NCI-H226 (cell line): ENCODE measurements around the gene LMBR1L.
"Not testable (repeated sequence)": the region's sequence is repeated elsewhere in the genome, so short reads cannot be mapped to it uniquely, and the experiment has no call there.

ENCODE experiments used
- DNase-seq: peaks from one replicate; pipeline ENCODE4 v3.0.0-alpha.2; 2015

LMBR1L gene, protein sequence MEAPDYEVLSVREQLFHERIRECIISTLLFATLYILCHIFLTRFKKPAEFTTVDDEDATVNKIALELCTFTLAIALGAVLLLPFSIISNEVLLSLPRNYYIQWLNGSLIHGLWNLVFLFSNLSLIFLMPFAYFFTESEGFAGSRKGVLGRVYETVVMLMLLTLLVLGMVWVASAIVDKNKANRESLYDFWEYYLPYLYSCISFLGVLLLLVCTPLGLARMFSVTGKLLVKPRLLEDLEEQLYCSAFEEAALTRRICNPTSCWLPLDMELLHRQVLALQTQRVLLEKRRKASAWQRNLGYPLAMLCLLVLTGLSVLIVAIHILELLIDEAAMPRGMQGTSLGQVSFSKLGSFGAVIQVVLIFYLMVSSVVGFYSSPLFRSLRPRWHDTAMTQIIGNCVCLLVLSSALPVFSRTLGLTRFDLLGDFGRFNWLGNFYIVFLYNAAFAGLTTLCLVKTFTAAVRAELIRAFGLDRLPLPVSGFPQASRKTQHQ

DNA sequence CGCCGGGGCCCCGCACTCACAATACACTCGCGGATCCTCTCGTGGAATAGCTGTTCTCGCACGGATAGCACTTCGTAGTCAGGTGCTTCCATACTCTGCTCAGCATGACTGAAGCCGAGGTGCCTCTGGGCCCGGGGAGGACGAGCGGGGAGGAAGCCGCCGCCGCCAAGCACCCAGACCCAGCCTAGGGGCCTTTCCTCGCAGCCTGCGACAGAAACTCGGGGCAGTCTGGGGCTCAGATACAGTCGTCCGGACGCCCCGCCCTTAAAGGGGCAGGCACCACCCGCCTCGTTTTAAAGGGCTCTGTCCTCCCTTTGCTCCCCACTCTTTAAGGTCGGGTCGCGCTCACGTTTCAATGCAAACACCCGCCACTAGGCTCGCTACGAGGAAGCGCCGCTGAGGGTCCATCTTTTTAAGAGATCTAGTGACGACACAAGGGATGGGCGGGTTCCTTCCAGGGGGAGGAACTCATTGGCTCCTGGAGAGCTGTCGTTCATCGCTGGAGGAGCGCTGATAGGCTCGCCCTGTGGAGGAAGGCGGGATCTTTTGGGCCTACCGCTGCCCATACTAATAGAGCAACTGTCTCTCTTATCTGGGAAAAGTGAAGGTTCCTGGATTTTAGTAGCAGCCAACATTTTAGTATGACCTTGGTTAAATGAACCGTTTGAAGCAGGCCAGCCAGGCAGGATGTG is at the start of gene LMBR1L:
TSS of gene LMBR1L (minus strand) at position 384 of the 692 bp plus-strand sequence. CDS start at position 92, 292 bp downstream.
- DNase-seq = peak; percentile 95

DNA sequence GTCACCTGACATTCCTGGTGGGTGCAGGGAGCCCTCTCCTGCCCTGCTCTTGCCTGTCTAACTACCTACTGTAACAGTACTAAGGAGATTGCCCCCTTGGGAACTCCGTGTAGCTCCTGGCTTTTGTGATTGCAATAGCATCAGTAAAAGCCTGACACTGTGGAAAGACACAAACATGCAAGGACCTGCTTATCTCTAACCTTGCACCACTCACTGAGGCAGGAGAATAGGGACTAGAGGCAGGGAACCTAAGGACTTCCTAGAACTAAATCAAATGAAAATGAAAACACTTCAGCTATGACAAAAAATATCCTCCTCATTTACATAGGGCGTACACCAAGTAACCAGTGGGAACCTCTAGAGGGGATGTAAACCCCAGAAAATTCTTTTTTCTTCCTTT is 49.8 kb upstream of the LMBR1L start:
- DNase-seq = no peak

DNA sequence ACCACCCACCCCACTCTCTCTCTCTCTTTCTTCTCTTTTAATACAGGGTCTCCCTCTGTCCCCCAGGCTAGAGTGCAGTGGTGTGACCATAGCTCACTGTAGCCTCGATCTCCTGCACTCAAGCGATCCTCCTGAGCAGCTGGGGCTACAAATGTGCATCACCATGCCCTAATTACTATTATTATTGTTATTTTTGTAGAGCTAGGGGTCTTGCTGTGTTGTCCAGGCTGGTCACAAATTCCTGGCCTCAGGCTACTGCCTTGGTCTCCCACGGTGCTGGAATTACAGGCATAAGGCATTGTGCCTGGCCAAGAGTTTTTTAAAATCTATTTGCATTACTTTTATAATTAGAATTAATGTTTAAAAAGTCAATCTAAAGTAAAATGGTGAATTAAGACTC is 43.6 kb upstream of the LMBR1L start:
- DNase-seq = no peak

DNA sequence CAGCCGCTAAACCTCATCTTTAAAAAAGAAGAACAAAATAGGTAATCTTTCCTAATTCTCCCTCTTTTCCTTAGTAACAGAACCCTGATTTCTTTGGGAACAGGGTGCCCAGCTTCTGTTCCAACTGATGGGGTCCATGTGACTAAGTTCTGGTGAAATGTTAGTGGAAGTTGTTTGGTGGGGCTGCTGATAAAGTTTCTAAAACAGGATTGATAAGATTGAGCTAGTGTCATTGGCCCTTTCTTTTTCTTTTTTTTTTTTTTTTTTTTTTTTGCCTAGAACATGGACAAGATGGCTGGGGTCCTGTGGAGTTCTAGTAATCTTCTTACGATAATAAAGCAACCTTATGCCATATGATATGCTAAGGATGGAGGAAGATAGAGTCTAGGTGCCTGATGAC is 36.7 kb upstream of the LMBR1L start:
- no peak for DNase-seq

DNA sequence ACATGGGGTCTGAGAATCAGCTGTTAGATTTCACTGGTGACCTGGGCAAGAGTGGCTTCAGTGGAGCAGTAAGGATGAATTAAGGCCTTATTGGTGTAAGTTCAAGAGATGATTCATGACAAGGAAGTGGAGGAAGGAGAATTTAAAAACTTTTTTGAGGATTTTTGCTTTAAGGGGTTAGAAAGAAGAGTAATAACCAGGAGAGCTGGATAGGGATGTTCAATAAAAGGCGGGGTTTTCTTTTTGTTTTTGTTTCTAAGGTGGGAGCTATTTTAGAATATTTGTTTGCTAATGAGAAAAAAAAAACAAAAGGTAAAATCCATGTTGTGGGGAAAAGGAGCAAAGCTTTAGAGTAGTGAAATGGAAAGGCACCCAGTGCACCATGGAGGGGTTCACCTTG is 35.8 kb upstream of the LMBR1L start:
- DNase-seq = no peak

DNA sequence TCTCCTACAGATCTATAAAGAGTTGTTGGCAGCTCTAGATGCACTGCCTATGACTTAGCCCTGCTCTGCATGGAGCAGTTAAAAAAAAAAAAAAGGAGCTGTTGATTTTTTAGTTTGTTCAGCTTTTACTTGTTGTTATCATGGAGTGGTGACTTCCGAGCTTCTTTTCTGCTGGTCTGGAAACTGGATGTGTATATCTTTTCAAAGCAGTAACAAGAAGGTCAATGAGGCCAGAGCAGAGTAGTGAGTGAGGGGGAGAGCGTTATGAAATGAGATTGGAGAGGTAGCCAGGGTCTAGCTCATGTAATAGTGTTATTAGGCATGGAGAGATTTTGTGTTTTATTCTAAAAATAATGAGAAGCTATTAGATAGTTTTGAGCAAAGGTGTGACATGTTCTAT is 33.7 kb upstream of the LMBR1L start:
- DNase-seq = no peak

DNA sequence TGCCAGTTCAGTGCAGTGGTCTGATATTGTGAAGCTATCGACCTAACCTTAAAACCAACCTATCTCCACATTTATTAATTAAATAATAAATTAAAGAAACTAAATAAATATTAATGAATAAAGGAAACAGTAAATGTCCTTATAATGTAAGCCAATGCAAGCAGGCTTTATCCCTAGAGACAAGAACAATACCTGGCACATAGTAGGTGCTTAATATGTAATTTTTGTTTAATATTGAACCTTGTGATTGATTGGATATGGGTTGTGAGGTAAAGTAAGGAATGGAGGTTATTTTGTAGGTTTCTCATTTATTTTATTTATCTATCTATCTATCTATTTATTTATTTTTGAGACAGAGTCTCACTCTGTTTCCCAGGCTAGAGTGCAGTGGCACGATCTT is 28.4 kb upstream of the LMBR1L start:
- no peak for DNase-seq

DNA sequence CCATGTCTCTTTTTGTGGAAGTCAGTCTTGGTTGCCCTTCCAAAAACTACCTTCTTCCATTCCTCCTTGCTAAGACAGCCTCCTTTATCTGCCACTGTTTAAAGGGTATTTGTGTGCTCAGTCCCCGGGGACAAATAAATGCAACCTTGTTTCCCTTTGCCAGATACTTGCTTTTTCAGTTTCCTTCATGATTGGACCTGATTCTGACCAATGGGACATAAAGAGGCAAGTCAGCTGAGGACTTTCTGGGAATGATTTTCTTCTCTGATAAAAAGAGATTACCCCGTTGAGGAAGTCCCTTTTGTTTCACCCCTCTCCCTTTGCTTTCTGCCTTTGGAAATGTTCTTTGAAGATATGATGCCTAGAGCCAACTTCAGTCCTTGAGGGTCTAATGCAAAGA is 27.9 kb upstream of the LMBR1L start:
- no peak for DNase-seq

DNA sequence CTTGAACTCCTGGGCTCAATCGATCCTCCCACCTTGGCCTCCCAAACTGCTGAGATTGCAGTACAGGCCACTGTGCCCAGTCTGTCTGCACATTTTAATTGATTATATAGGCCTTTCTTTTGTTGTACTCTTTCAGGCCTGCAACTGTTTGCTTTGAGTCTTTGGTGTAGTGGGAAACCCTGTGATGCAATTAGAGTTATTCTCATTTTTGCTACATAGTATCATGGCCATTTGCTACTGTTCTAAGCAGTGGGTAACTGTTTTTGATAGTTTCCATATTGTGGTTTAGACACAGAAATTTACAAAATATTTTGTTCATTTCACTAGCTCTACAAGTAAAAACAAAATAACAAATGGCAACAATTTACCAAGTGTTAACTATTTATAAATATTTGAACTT is 26.8 kb upstream of the LMBR1L start:
- DNase-seq = no peak

DNA sequence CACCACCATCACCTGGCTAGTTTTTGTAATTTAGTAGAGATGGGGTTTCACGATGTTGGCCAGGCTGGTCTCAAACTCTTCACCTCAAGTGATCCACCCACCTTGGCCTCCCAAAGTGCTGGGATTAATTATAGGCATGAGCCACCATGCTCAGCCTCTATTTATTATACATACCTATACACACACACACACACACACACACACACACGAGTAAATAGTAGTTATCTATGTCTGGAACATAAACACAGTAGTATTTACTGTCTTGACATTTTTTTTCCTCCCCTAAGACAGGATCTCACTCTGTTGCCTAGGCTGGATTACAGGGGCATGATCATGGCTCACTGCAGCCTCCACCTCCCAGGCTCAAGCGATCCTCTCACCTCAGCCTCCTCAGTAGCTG is 26.4 kb upstream of the LMBR1L start:
- not testable (repeated sequence) for DNase-seq

DNA sequence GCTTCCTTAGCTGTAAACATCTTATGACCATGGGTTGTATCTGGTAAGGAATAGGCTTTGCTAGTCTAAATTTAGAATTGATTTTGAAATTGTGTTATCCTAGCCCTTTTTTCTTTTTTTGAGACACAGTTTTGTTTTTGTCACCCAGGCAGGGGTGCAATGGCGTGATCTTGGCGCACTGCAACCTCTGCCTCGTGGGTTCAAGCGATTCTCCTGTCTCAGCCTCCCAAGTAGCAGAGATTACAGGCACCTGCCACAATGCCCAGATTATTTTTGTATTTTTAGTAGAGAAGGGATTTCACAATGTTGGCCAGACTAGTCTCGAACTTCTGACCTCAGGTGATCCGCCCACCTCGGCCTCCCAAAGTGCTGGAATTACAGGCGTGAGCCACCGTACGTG is 22.9 kb upstream of the LMBR1L start:
- no peak for DNase-seq

DNA sequence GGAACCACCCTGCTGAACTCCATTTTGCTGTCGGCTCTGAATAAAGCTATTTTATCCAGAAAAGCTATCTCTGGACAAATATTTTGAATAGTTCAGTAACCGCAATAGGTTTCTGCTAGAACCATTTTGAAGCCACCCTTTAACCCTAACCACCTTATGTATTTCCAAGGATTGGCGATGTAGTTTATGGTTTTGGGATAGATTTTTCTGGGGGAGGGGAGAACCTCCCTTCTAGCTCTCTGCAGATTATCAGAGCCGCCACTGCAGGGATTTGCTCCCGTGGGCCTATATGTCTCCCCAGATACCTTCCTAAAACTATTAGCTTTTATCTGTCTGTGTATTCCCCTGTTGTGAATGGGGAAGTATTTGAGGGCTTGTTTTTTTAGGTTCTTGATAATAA is 22.4 kb upstream of the LMBR1L start:
- DNase-seq = peak; percentile 5

DNA sequence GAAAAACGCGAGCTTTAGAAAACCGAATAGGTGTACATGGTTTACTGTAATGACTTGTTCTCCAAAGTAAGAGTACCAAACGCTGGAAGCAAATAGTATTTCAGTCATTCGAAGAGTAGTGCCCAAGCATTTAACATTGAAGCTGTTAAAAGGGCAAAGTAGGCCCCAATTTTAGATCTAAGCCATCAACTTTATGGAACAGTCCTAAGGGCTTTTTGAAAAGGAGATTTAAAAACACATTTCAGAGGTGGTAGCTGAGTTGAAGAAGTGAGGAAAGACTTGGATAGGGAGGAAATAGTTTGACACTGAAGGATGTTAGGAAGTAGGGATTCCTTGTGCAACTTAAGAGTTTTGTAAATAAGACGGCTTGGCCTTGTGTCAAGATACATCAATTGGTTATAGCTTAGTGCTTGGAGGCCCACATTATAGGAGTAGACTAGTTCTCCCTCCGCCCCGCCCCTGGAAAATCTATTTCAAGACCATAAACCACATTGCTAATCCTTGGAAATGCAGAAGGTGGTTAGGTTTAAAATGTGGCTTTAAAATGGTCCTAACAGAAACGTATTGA is 21.3 kb upstream of the LMBR1L start:
- DNase-seq = no peak

DNA sequence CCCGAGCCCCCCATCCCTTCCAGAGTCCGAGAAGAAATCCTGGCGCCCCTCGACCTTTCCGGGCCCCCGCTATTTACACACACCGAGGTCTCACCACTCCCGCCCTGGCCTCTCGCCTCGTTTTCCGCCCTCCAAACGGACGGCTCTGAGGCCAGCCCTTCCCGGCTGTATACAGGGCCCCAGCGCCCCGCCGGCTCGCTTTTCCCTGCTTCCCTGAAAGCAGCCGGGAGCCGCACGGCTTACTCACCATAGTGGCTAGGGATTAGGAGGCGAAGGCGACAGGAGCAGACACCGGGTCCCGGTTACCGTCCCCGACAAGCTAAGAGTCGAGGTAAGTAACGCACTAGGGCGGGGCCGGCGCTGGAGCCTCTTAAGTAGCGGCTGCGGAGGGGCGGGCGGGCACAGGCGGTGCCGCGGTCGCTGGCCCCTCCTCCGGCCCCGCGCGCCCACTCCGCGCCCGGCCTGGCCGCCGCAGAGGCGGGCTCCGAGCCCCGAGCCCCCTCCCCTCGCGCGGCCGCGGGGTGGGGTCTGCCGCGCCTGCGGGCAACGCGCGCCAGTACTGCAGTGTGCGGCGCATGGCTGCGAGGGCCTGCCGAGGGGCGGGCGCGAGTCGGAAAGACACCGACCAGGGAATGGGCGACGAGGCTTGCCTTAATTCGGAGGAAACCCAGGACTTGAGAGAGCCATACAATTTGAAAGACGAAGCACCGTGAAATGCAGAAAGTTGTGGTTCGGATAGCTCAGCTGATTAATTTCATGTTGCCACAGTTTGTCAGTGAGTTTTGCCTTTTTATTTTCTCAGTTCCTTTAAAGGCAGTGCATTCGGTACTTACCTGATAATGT is 20.6 kb upstream of the LMBR1L start, which contains the start of gene TUBA1B:
TSS of gene TUBA1B (minus strand) at position 345 of the 843 bp plus-strand sequence. CDS start at position 250, 95 bp downstream.
- DNase-seq = peak; percentile 85

DNA sequence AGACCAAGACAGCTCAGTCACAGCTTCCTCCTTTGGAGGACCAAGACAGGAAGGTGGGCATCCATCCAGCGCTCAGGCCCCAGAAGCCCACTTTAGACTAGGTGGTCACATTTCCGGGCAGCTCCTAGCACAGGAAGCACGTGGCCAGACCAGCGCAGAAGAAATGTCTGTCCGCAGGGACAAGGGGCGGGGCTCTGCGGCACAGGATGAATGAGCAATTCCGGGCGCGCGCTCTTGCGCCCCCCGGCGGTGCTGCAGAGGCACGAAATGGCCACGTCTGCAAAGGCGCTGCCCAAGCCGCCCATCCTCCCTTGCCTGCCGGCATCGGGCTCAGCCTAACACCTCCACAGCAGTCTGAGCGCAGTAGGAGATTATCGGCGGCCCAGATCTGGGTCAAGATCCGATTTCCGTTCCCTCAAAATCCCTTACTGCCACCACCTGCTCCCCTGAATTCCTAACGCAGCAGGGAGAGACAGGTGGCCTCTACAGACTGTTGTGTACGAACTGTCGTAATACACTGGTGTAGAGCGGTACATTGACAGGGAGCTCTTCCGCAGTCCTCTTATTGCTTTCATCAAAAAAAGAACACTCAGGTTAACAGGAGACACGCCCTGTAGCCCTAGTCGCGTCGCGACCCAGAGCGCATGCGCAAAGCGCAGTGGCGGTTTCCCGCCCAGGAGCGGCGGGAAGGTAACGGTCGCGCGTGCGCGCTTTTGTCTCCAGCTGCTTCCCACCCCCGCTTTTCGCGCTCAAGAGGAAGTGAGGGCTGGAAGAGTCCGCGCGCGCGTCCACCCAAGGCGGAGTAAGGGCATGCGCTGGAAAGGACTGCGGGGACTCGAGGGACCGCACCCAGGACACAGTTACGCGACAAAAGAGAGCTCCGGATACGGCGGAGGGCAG is 19.8 kb upstream of the LMBR1L start:
- DNase-seq = peak; percentile 94

DNA sequence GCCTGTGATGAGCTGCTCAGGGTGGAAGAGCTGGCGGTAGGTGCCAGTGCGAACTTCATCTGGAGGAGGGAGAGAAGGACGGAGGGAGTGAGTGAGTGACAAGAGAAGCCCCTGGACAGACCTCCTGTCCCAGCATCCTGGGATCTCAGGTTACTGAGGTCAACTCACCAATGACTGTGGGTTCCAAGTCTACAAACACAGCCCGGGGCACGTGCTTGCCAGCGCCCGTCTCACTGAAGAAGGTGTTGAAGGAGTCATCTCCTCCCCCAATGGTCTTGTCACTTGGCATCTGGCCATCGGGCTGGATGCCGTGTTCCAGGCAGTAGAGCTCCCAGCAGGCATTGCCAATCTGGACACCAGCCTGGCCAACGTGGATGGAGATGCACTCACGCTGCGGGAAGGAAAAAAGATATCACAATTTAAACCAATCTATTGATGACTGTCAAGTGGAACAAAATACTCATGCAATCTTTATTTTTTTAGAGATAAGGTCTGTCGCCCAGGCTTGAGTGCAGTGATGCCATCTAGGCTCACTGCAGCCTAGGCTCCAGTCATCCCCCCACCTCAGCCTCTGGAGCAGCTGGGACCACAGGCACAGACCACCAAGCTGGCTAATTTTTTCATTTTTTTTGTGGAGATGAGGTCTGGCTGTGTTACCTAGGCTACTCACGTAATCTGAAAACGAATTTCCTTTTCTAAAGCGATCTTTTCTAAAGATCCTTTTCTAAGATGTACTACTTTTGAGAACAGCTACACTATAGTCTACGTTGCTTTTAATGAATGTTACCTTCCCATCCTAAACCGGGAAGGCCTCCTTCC is 18.9 kb upstream of the LMBR1L start:
- peak; percentile 25 for DNase-seq

DNA sequence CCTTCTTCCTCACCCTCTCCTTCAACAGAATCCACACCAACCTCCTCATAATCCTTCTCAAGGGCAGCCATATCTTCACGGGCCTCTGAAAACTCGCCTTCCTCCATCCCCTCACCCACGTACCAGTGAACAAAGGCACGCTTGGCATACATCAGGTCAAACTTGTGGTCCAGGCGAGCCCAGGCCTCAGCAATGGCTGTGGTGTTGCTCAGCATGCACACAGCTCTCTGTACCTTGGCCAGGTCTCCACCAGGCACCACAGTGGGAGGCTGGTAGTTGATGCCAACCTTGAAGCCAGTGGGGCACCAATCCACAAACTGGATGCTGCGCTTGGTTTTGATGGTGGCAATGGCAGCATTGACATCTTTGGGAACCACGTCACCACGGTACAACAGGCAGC is 17.3 kb upstream of the LMBR1L start:
- DNase-seq = not testable (repeated sequence)

DNA sequence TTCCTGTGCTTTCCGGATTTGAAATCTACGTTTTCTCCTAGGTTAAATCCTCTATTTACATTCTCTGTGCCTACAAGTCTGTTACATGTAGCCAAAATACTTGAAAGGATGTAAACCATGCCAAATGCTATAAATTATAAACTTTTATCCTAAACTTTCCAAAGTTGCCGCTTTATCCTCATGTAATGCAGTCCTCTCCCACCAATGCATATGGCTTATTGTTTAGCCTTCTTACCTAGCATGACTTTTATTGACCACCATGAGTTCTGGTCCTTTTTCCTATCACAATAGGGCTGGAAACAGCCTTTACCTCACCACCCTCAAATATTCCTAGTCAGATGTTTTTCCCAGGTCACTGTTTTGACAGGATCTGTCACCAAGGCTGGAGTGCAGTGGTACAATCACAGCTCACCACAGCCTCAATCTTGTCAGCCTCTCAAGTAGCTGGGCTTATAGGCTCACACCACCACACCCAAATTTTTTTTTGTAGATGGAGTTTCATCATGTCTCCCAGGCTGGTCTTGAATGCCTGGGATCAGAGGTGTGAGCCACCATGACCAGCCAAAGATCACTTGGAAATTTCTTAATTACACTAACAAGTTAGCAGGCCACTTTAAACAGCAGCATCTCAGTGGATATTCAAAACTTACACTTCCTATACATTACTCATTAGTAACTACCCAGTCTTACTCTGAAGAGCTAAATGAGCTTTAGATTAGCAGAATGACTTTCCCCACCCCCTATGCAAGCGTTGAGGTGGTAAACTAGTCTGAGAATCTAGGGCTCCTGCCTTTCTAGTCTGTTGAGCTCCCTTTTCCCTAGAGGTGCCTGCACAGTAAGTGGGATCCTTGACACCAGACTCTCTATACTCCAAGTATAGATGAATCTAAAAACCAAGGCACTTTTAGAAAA is 16.5 kb upstream of the LMBR1L start:
- no peak for DNase-seq

DNA sequence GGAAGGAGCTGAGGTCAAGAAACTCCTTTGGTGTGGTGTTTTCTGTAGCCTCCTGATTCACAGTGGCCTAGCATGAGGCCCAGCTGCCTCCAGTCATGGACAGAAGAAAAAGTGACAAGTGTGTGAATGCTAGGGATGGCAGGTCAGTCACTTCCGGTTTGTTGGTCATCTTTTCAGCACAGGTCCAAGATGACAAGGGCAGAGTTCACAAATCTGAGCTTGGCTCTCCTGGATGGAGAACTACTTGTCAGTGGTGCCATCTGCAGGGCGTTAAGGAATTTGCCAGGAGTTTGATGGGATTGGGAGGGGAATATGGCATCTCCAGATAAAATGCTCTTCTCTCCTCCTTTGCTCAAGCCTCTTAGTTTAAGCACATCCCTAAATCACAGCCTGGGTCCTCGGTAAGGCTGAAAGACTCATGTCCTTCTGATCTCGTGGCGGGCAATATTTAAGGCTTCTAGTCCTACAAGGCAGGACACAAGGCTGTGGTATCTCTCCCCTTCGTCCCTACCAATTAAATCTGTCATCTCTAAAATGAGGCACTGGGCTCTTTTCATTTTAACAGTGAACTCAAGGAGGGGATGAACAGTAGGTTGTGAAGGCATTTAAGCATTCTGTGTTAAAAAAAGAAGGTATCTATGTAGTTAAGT is 10.5 kb upstream of the LMBR1L start:
- peak; percentile 58 for DNase-seq
